ENCODE data around the gene GOLGA8B. TPM values are rescaled to one million over a fixed set of nuclear protein-coding genes. Genes with fewer than 3 reads are reported as not detected.
"Not testable (repeated sequence)": the region's sequence is repeated elsewhere in the genome, so short reads cannot be mapped to it uniquely, and the experiment has no call there.

GOLGA8B gene
- total RNA-seq, result 100 to 1,000 TPM in 2 of 4 donors, 10 to 100 TPM in 2; 77.6 to 142 (median 107) TPM

GRCh38 chr15:34583399-34584329, at the start of gene GOLGA8B:
Gene GOLGA8B, minus strand, starts transcription at chr15:34583651. Its CDS starts 47,739 bp downstream, at chr15:34535912.
- intact Hi-C loops (cut with DNase I; ENCODE audit: low total_unique reads) (no loop called here), in situ Hi-C loops (cut with MboI; ENCODE audit: low pct_ligation_motif_present in 1 of 4, low pct_unique_long_range_greater_than_20kb in 1 of 4, low sequenced_read_pairs in 3 of 4) (loop anchor here in 3 of 4 donors (25.0 kb wide), 4 partner anchors 146 to 521 kb away; partner anchors contain the start of genes EMC4 (in 2 of the 3) and GOLGA8A (in 1 of the 3))
- H3K27ac ChIP-seq, result peak within 1 kb of the TSS; percentile 17 to 59 (median 38)
- peaks cover 6 to 14% (median 12%) of the 10 kb centered on the region in 4 donors for H3K4me1 ChIP-seq
- peak within 1 kb of the TSS; percentile 69 to 90 (median 78) for H3K4me3 ChIP-seq
- H3K9me3 ChIP-seq, result no peaks in the 10 kb centered on the region
- peaks cover 29% of the 10 kb centered on the region for H3K27me3 ChIP-seq
- DNase-seq, result peak; percentile 79
- H3K36me3 ChIP-seq, result no peaks in the 10 kb centered on the region
- 3% methylated on average over 34 of the region's 101 CpGs; no CpG with 5 or more reads in 1 of the 2 donors for WGBS, 2 donors (ENCODE audit: low coverage in 1 of 2)
- TF ChIP-seq POLR2AphosphoS5 (IDR thresholded peaks at IDR 0.05), result peak; percentile 18 to 67 (median 40)
- no peak for TF ChIP-seq EP300 (IDR thresholded peaks at IDR 0.05; ENCODE audit: low read depth)
- TF ChIP-seq POLR2A (IDR thresholded peaks at IDR 0.05), result peak; percentile 12

DNA sequence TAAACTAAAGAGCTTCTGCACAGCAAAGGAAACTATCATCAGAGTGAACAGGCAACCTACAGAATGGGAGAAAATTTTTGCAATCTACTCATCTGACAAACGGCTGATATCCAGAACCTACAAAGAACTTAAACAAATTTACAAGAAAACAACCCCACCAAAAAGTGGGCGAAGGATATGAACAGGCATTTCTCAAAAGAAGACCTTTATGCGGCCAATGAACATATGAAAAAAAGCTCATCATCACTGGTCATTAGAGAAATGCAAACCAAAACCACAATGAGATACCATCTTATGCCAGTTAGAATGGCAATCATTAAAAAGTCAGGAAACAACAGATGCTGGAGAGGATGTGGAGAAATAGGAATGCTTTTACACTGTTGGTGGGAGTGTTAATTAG, 49.7 kb upstream of the GOLGA8B start:
- H3K27ac ChIP-seq; DNase-seq; H3K27me3 ChIP-seq; H3K9me3 ChIP-seq; in situ Hi-C loops (cut with MboI; ENCODE audit: low pct_ligation_motif_present in 1 of 4, low pct_unique_long_range_greater_than_20kb in 1 of 4, low sequenced_read_pairs in 3 of 4); H3K36me3 ChIP-seq; intact Hi-C loops (cut with DNase I; ENCODE audit: low total_unique reads); H3K4me1 ChIP-seq; H3K4me3 ChIP-seq: not testable (repeated sequence)
- 83 to 91% methylated on average over 2 to 3 of the region's 3 CpGs for WGBS, 2 donors (ENCODE audit: low coverage in 1 of 2)

DNA sequence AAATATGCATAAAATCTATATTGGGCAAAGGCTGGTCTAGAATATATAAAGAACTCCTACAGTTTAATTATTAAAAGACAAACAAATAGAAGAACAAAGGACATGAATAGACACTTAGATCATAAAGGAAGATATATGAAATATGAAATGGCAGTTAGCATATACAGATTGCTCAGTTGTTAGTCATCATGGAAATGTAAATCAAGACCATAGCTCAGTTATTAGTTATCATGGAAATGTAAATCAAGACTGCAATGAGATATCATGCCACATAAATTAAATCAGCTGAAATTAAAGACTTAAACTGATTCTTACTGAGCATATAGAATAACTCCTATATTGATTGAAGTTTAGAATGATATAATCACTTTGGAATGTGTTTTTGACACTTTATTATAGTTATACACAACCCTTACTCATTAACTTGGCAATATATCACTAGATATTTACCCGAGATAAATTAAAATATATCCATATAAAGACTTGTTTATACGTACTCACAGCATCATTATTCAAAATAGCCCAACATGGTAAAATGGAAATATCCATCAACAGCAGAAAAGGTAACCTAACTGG, 45.2 kb upstream of the GOLGA8B start:
- no peak overlapping the region for H3K4me3 ChIP-seq
- in situ Hi-C loops (cut with MboI; ENCODE audit: low pct_ligation_motif_present in 1 of 4, low pct_unique_long_range_greater_than_20kb in 1 of 4, low sequenced_read_pairs in 3 of 4) (loop anchor here in 2 of 4 donors (10.0 kb wide), 2 partner anchors 286 to 296 kb away; no protein-coding TSS in a partner anchor), intact Hi-C loops (cut with DNase I; ENCODE audit: low total_unique reads) (no loop called here)
- H3K27me3 ChIP-seq, result no peaks in the 10 kb centered on the region
- WGBS, 2 donors (ENCODE audit: low coverage in 1 of 2), result 46 to 50% methylated on average over 2 of the region's 2 CpGs
- H3K9me3 ChIP-seq, result no peaks in the 10 kb centered on the region
- H3K27ac ChIP-seq, result no peak overlapping the region
- DNase-seq, result no peak
- no peaks in the 10 kb centered on the region for H3K4me1 ChIP-seq
- TF ChIP-seq POLR2AphosphoS5 (IDR thresholded peaks at IDR 0.05) (no peak), POLR2A (IDR thresholded peaks at IDR 0.05) (no peak), CTCF (IDR thresholded peaks at IDR 0.05) (no peak), EP300 (IDR thresholded peaks at IDR 0.05; ENCODE audit: low read depth) (no peak)
- H3K36me3 ChIP-seq, result no peaks in the 10 kb centered on the region

DNA sequence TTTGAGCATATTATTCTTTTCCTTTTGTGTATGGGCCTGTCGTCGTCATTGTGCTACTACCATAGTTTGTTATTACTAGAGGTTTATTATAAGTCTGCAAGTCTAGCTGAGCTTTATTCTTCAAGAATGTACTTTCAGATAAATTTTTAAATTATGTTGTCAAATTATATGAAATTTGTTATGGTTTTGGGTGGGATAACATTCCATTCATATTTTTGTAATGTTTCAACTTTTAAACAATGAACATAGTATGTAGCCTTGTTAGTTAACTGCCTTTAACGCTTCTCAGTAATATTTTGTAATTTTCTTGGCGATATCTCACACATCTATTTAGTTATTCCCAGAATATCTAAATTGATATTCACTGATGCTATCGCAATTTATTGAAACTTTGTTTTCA, 41.6 kb upstream of the GOLGA8B start:
- Histone ChIP-seq H3K36me3 (no peaks in the 10 kb centered on the region), H3K9me3 (no peaks in the 10 kb centered on the region), H3K27ac (no peak overlapping the region), H3K27me3 (no peaks in the 10 kb centered on the region), H3K4me1 (no peaks in the 10 kb centered on the region), H3K4me3 (no peak overlapping the region)
- intact Hi-C loops (cut with DNase I; ENCODE audit: low total_unique reads), result no loop called here
- TF ChIP-seq CTCF (IDR thresholded peaks at IDR 0.05) (no peak), EP300 (IDR thresholded peaks at IDR 0.05; ENCODE audit: low read depth) (no peak), POLR2AphosphoS5 (IDR thresholded peaks at IDR 0.05) (no peak), POLR2A (IDR thresholded peaks at IDR 0.05) (no peak)
- 78 to 84% methylated on average over 5 of the region's 5 CpGs for WGBS, 2 donors (ENCODE audit: low coverage in 1 of 2)
- no peak for DNase-seq
- in situ Hi-C loops (cut with MboI; ENCODE audit: low pct_ligation_motif_present in 1 of 4, low pct_unique_long_range_greater_than_20kb in 1 of 4, low sequenced_read_pairs in 3 of 4), result loop anchor here in 2 of 4 donors (10.0 kb wide), 2 partner anchors 290 to 300 kb away; no protein-coding TSS in a partner anchor

GRCh38 chr15:34621675-34622074, 38.2 kb upstream of the GOLGA8B start:
- DNase-seq, result no peak
- in situ Hi-C loops (cut with MboI; ENCODE audit: low pct_ligation_motif_present in 1 of 4, low pct_unique_long_range_greater_than_20kb in 1 of 4, low sequenced_read_pairs in 3 of 4) (loop anchor here in 2 of 4 donors (10.0 kb wide), 2 partner anchors 293 to 303 kb away; no protein-coding TSS in a partner anchor), intact Hi-C loops (cut with DNase I; ENCODE audit: low total_unique reads) (no loop called here)
- no peak for TF ChIP-seq POLR2A (IDR thresholded peaks at IDR 0.05)
- TF ChIP-seq POLR2AphosphoS5 (IDR thresholded peaks at IDR 0.05), result peak in 1 of 3 donors; percentile 38
- peak in 3 of 5 experiments; percentile 7 to 17 (median 9) for TF ChIP-seq CTCF (IDR thresholded peaks at IDR 0.05)
- no peak overlapping the region for H3K4me3 ChIP-seq
- H3K27ac ChIP-seq, result no peak overlapping the region
- H3K27me3 ChIP-seq, result no peaks in the 10 kb centered on the region
- H3K36me3 ChIP-seq, result no peaks in the 10 kb centered on the region
- 17 to 35% methylated on average over 5 of the region's 5 CpGs for WGBS, 2 donors (ENCODE audit: low coverage in 1 of 2)
- no peaks in the 10 kb centered on the region for H3K9me3 ChIP-seq
- no peaks in the 10 kb centered on the region for H3K4me1 ChIP-seq

Data from transverse colon (tissue), 4 donors.